ENCODE measurements around the gene ZMYM2. TPM values are rescaled to one million over a fixed set of nuclear protein-coding genes. Genes with fewer than 3 reads are reported as not detected.

The ZMYM2 gene
- total RNA-seq, 1 donor from 2014 or later = 125 TPM

GRCh38 chr13:19978831-19979437 lies 20.4 kb downstream of the ZMYM2 start:
- DNase-seq (ENCODE audit: low spot score) (no peak), ATAC-seq (no peak)
- intact Hi-C loops (cut with DNase I) = no loop called here

GRCh38 chr13:19981685-19982238 lies 23.2 kb downstream of the ZMYM2 start:
- intact Hi-C loops (cut with DNase I) = no loop called here
- no peak for ATAC-seq
- DNase-seq (ENCODE audit: low spot score) = no peak

- DNase-seq (ENCODE audit: low spot score) (no peak), ATAC-seq (no peak)
- intact Hi-C loops (cut with DNase I) = no loop called here
Observed at GRCh38 chr13:19982447-19983043, 24.0 kb downstream of the ZMYM2 start.

GRCh38 chr13:19984430-19985218 lies 26.1 kb downstream of the ZMYM2 start:
- no peak for DNase-seq (ENCODE audit: low spot score)
- peak; percentile 67 for ATAC-seq
- intact Hi-C loops (cut with DNase I) = no loop called here

GRCh38 chr13:19985219-19985556 lies 26.7 kb downstream of the ZMYM2 start:
- ATAC-seq (no peak), DNase-seq (ENCODE audit: low spot score) (no peak)
- intact Hi-C loops (cut with DNase I) = no loop called here

GRCh38 chr13:19991531-19991930 lies 33.0 kb downstream of the ZMYM2 start:
- ATAC-seq (no peak), DNase-seq (ENCODE audit: low spot score) (no peak)
- intact Hi-C loops (cut with DNase I) = no loop called here

- intact Hi-C loops (cut with DNase I) = no loop called here
- no peak for ATAC-seq
- DNase-seq (ENCODE audit: low spot score) = no peak
Observed at GRCh38 chr13:19993024-19993423, 34.5 kb downstream of the ZMYM2 start.

GRCh38 chr13:19998960-19999359 lies 40.4 kb downstream of the ZMYM2 start:
- intact Hi-C loops (cut with DNase I) = no loop called here
- DNase-seq (ENCODE audit: low spot score) = no peak
- no peak for ATAC-seq

- DNase-seq (ENCODE audit: low spot score) (no peak), ATAC-seq (no peak)
- intact Hi-C loops (cut with DNase I) = no loop called here
Observed at GRCh38 chr13:20000062-20000552, 41.6 kb downstream of the ZMYM2 start.

GRCh38 chr13:20001366-20002190 lies 43.1 kb downstream of the ZMYM2 start:
- DNase-seq (ENCODE audit: low spot score) = no peak
- no peak for ATAC-seq
- intact Hi-C loops (cut with DNase I) = no loop called here

- no peak for ATAC-seq
Observed at GRCh38 chr13:20002787-20003186, 44.3 kb downstream of the ZMYM2 start.

GRCh38 chr13:20006206-20006605 lies 47.7 kb downstream of the ZMYM2 start:
- ATAC-seq = no peak

More at GRCh38 chr13:20002787-20003186, 44.3 kb downstream of the ZMYM2 start:
- DNase-seq (ENCODE audit: low spot score) = no peak
- intact Hi-C loops (cut with DNase I) = no loop called here

GRCh38 chr13:20015763-20016162 lies 57.2 kb downstream of the ZMYM2 start:
- DNase-seq (ENCODE audit: low spot score) = no peak
- intact Hi-C loops (cut with DNase I) = no loop called here
- no peak for ATAC-seq

More at GRCh38 chr13:20006206-20006605, 47.7 kb downstream of the ZMYM2 start:
- DNase-seq (ENCODE audit: low spot score) = no peak
- intact Hi-C loops (cut with DNase I) = no loop called here

GRCh38 chr13:20016649-20017364 lies 58.3 kb downstream of the ZMYM2 start:
- ATAC-seq (no peak), DNase-seq (ENCODE audit: low spot score) (no peak)
- intact Hi-C loops (cut with DNase I) = no loop called here

GRCh38 chr13:20017365-20017711 lies 58.8 kb downstream of the ZMYM2 start:
- ATAC-seq = no peak
- intact Hi-C loops (cut with DNase I) = no loop called here
- no peak for DNase-seq (ENCODE audit: low spot score)

GRCh38 chr13:20019043-20019442 lies 60.5 kb downstream of the ZMYM2 start:
- ATAC-seq = no peak
- no peak for DNase-seq (ENCODE audit: low spot score)
- intact Hi-C loops (cut with DNase I) = no loop called here

- intact Hi-C loops (cut with DNase I) = no loop called here
- DNase-seq (ENCODE audit: low spot score) (no peak), ATAC-seq (no peak)
Observed at GRCh38 chr13:20024702-20025101, 66.2 kb downstream of the ZMYM2 start.

- no peak for ATAC-seq
Observed at GRCh38 chr13:20028953-20029352, 70.4 kb downstream of the ZMYM2 start.

GRCh38 chr13:20033486-20033885 lies 75.0 kb downstream of the ZMYM2 start:
- intact Hi-C loops (cut with DNase I) = no loop called here
- DNase-seq (ENCODE audit: low spot score) = no peak
- no peak for ATAC-seq

More at GRCh38 chr13:20028953-20029352, 70.4 kb downstream of the ZMYM2 start:
- intact Hi-C loops (cut with DNase I) = no loop called here
- no peak for DNase-seq (ENCODE audit: low spot score)
